22Rv1 (cell line): ENCODE data around the gene KRT81.
A peak's percentile ranks its signal among the peaks of the same experiment; 100 is the strongest.
"Not testable (repeated sequence)": the region's sequence is repeated elsewhere in the genome, so short reads cannot be mapped to it uniquely, and the experiment has no call there.

Experiments used
- H3K27ac ChIP-seq: fragments of 450-650 bp; 2 replicates; pipeline ENCODE4 v1.5.1; 2017
- CTCF ChIP-seq: fragments of 450-650 bp; IDR thresholded peaks from 2 replicates; pipeline ENCODE4 v1.5.1; 2017; ENCODE audit warnings: mild to moderate bottlenecking
- ZFX ChIP-seq: fragments of 450-650 bp; IDR thresholded peaks from 2 replicates; pipeline ENCODE4 v1.6.1; 2017; ENCODE audit warnings: antibody characterized with exemption, borderline replicate concordance

The KRT81 gene

GRCh38 chr12:52242442-52243258 is 48.7 kb downstream of the KRT81 start:
- H3K27ac ChIP-seq, result peak overlapping the region; percentile 1; the same call in 1 of the 2 replicates
- TF ChIP-seq ZFX (no peak), CTCF (no peak)

- TF ChIP-seq ZFX (no peak), CTCF (no peak)
- no peak overlapping the region for H3K27ac ChIP-seq
These were observed 50.0 kb downstream of the KRT81 start for GRCh38 chr12:52241205-52241842.

- not testable (repeated sequence) for H3K27ac ChIP-seq
These were observed 51.1 kb downstream of the KRT81 start for GRCh38 chr12:52240247-52240646.

- no peak overlapping the region for H3K27ac ChIP-seq
- TF ChIP-seq ZFX, result no peak
- TF ChIP-seq CTCF, result no peak
These were observed 51.6 kb downstream of the KRT81 start for GRCh38 chr12:52239767-52240166.

GRCh38 chr12:52238916-52239646 is 52.3 kb downstream of the KRT81 start:
- no peak overlapping the region for H3K27ac ChIP-seq

GRCh38 chr12:52238207-52238840 is 53.0 kb downstream of the KRT81 start:
- TF ChIP-seq ZFX (no peak), CTCF (no peak)
- no peak overlapping the region for H3K27ac ChIP-seq

More at GRCh38 chr12:52238916-52239646, 52.3 kb downstream of the KRT81 start:
- TF ChIP-seq ZFX (no peak), CTCF (no peak)

GRCh38 chr12:52236386-52237050 is 54.8 kb downstream of the KRT81 start:
- TF ChIP-seq ZFX, result no peak
- H3K27ac ChIP-seq, result no peak overlapping the region
